OCI-LY7 (cell line): ENCODE results near the gene SAMMSON.

Experiments used
- EZH2phosphoT487 ChIP-seq: fragments of 200-600 bp; sonication (generic); IDR thresholded peaks from 2 replicates; pipeline ENCODE4 v1.6.1; 2018; ENCODE audit warnings: low read depth, borderline replicate concordance, mild to moderate bottlenecking, mixed run types, antibody characterized with exemption, low read length, moderate library complexity, mixed read lengths
- TF ChIP-seq, protein P1 (sequence below): fragments of 200-600 bp; sonication (generic); conservative IDR thresholded peaks from 2 replicates; pipeline ENCODE4 v1.5.1; 2014; ENCODE audit warnings: mild to moderate bottlenecking, antibody characterized with exemption, low read length, moderate library complexity, mixed read lengths

DNA sequence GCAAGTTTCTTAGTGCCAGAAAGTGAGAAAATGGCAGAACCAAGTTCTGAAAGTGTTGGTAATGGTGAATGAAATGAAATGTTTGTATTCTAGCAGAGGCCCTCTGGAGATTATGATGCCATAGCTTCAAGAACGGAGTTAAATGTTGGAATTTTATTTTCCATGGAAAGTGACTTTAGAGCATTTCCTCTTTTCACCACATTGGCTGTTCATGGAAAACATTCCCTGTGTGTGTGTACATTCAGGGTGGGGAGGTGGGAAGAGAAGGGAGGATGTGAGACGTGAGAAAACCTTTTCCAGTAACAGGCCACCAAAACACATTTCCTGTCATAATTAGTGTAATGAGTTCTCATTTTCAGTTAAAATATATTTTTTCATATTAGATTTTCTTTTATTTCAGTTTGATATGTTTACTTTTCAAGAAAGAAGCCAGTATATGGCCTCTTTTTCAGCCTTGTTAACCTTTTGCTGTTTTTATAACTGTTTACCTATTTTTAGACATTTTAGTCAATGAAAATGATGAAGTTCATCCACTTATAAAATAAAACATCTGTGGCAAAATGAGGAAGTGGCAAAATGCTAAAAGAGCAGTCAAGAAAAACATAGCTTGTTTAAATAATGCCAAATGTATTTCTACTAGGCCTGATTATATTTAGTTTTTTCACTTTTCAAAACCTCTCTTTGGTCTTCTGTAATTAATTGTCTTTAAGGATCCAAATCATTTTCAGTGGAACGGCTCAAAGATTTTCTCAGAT lies 21.6 kb downstream of the SAMMSON start:
- TF ChIP-seq, protein P1, sequence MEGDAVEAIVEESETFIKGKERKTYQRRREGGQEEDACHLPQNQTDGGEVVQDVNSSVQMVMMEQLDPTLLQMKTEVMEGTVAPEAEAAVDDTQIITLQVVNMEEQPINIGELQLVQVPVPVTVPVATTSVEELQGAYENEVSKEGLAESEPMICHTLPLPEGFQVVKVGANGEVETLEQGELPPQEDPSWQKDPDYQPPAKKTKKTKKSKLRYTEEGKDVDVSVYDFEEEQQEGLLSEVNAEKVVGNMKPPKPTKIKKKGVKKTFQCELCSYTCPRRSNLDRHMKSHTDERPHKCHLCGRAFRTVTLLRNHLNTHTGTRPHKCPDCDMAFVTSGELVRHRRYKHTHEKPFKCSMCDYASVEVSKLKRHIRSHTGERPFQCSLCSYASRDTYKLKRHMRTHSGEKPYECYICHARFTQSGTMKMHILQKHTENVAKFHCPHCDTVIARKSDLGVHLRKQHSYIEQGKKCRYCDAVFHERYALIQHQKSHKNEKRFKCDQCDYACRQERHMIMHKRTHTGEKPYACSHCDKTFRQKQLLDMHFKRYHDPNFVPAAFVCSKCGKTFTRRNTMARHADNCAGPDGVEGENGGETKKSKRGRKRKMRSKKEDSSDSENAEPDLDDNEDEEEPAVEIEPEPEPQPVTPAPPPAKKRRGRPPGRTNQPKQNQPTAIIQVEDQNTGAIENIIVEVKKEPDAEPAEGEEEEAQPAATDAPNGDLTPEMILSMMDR: no peak
- TF ChIP-seq EZH2phosphoT487: no peak
